ENCODE results near the gene WFDC1.

- TF ChIP-seq CTCF (IDR thresholded peaks at IDR 0.05), result no peak
- no peak for TF ChIP-seq POLR2A (IDR thresholded peaks at IDR 0.05)
- TF ChIP-seq POLR2AphosphoS5 (IDR thresholded peaks at IDR 0.05), result no peak
Observed at GRCh38 chr16:84355149-84355548, 60.5 kb downstream of the WFDC1 start.
